WTC11 (cell line): ENCODE measurements around the gene STXBP2. TPM values are rescaled to one million over a fixed set of nuclear protein-coding genes. Genes with fewer than 3 reads are reported as not detected.

Source experiments
- ATAC-seq: fragments of 200-7000 bp; cut with Tn5 transposase; 2 replicates; pipeline ENCODE4 v1.10.0; 2021; ENCODE audit warnings: mild to moderate bottlenecking, moderate library complexity
- CTCF ChIA-PET: fragments of 300-600 bp; sonication (Branson Sonifier 250); formaldehyde crosslinking; loops from one replicate; lab custom pipeline; 2021; ENCODE audit warnings: antibody characterized with exemption; lab: Charles Lee
- POLR2A ChIA-PET: fragments of 350-600 bp; sonication (Branson Sonifier 250); formaldehyde crosslinking; loops from one replicate; lab custom pipeline; 2021; ENCODE audit warnings: antibody characterized with exemption; lab: Charles Lee
- DNase-seq: peaks from one replicate; pipeline ENCODE4 v3.0.0; 2021; ENCODE audit warnings: low spot score
- H3K27ac Mint-ChIP-seq: 2 replicates; pipeline ENCODE4 v1.8.0; 2021; ENCODE audit warnings: mixed read lengths
- H3K27me3 Mint-ChIP-seq: 2 replicates; pipeline ENCODE4 v1.8.0; 2021; ENCODE audit warnings: low read depth, mild to moderate bottlenecking, moderate library complexity, mixed read lengths
- H3K36me3 Mint-ChIP-seq: 2 replicates; pipeline ENCODE4 v1.8.0; 2021; ENCODE audit warnings: mixed read lengths
- H3K4me1 Mint-ChIP-seq: 2 replicates; pipeline ENCODE4 v1.8.0; 2022; ENCODE audit warnings: mixed read lengths
- H3K4me3 Mint-ChIP-seq: 2 replicates; pipeline ENCODE4 v1.8.0; 2021; ENCODE audit warnings: mild to moderate bottlenecking, moderate library complexity, mixed read lengths
- H3K9me3 Mint-ChIP-seq: 2 replicates; pipeline ENCODE4 v1.8.0; 2021; ENCODE audit warnings: mixed read lengths
- ETV6 ChIP-seq: sonication (generic); formaldehyde crosslinking; IDR thresholded peaks from 2 replicates; pipeline ENCODE4 v1.8.1; 2022; ENCODE audit warnings: mild to moderate bottlenecking, missing genetic modification reagents
- FOXP1 ChIP-seq: sonication (generic); formaldehyde crosslinking; IDR thresholded peaks from 2 replicates; pipeline ENCODE4 v1.8.0; 2022; ENCODE audit warnings: missing genetic modification reagents, mild to moderate bottlenecking, moderate library complexity, borderline replicate concordance
- IRF2 ChIP-seq: sonication (generic); formaldehyde crosslinking; IDR thresholded peaks from 2 replicates; pipeline ENCODE4 v1.8.0; 2022; ENCODE audit warnings: low read depth, missing genetic modification reagents, borderline replicate concordance
- MXD4 ChIP-seq: fragments of 250-450 bp; sonication (Bioruptor Pico); IDR thresholded peaks from 2 replicates; pipeline ENCODE4 v1.8.0; 2021; ENCODE audit warnings: mild to moderate bottlenecking, moderate library complexity, borderline replicate concordance
- NFATC4 ChIP-seq: fragments of 250-450 bp; sonication (Bioruptor Pico); IDR thresholded peaks from 2 replicates; pipeline ENCODE4 v1.9.0; 2021; ENCODE audit warnings: mild to moderate bottlenecking
- TEAD1 ChIP-seq: sonication (generic); formaldehyde crosslinking; IDR thresholded peaks from 2 replicates; pipeline ENCODE4 v1.8.0; 2022; ENCODE audit warnings: mild to moderate bottlenecking, missing genetic modification reagents
- total RNA-seq: library from RNA; stranded (reverse); gene quantifications from 3 replicates; pipeline ENCODE4 v1.2.3, GENCODE V29; 2021
- TF ChIP-seq, protein P1 (sequence below): sonication (generic); formaldehyde crosslinking; IDR thresholded peaks from 2 replicates; pipeline ENCODE4 v1.8.0; 2022; ENCODE audit warnings: mild to moderate bottlenecking, missing genetic modification reagents
- TF ChIP-seq, protein P2 (sequence below): sonication (generic); formaldehyde crosslinking; IDR thresholded peaks from 2 replicates; pipeline ENCODE4 v1.8.1; 2022; ENCODE audit warnings: mild to moderate bottlenecking, moderate library complexity, missing genetic modification reagents
- TF ChIP-seq, protein P3 (sequence below): sonication (generic); formaldehyde crosslinking; IDR thresholded peaks from 2 replicates; pipeline ENCODE4 v1.8.1; 2022; ENCODE audit warnings: missing genetic modification reagents, borderline replicate concordance
- TF ChIP-seq, protein P4 (sequence below): sonication (generic); formaldehyde crosslinking; conservative IDR thresholded peaks from 2 replicates; pipeline ENCODE4 v1.8.1; 2023; ENCODE audit warnings: mild to moderate bottlenecking, low read depth, missing genetic modification reagents, moderate library complexity
- TF ChIP-seq, protein P5 (sequence below): sonication (generic); formaldehyde crosslinking; IDR thresholded peaks from 2 replicates; pipeline ENCODE4 v1.8.0; 2023; ENCODE audit warnings: missing genetic modification reagents, mild to moderate bottlenecking, borderline replicate concordance
- TF ChIP-seq, protein P6 (sequence below): sonication (generic); formaldehyde crosslinking; IDR thresholded peaks from 2 replicates; pipeline ENCODE4 v1.8.0; 2022; ENCODE audit warnings: mild to moderate bottlenecking, missing genetic modification reagents

Gene STXBP2
- total RNA-seq, 1 experiment from 2014 or later, result 68.9 TPM

DNA sequence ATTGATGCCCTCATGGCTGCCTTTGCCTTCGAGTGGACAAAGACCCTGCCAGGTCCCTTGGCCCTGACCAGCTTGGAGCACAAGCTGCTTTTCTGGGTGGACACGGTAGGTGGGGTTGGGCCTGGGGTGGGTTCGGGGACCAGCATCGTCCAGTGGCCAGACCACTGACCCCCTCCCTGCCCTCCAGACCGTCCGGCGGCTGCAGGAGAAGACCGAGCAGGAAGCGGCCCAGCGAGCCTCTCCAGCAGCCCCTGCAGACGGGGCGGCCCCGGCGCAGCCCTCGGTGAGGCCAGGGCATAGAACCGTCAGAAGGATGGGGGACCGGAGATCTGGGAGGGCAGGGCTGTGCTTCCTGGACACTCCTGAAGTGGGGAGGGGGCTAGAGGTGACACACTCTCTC, 30.6 kb upstream of the STXBP2 start:
- TF ChIP-seq, protein P1, sequence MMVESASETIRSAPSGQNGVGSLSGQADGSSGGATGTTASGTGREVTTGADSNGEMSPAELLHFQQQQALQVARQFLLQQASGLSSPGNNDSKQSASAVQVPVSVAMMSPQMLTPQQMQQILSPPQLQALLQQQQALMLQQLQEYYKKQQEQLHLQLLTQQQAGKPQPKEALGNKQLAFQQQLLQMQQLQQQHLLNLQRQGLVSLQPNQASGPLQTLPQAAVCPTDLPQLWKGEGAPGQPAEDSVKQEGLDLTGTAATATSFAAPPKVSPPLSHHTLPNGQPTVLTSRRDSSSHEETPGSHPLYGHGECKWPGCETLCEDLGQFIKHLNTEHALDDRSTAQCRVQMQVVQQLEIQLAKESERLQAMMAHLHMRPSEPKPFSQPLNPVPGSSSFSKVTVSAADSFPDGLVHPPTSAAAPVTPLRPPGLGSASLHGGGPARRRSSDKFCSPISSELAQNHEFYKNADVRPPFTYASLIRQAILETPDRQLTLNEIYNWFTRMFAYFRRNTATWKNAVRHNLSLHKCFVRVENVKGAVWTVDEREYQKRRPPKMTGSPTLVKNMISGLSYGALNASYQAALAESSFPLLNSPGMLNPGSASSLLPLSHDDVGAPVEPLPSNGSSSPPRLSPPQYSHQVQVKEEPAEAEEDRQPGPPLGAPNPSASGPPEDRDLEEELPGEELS (CRISPR knock-in tag), result no peak
- TF ChIP-seq, protein P2, sequence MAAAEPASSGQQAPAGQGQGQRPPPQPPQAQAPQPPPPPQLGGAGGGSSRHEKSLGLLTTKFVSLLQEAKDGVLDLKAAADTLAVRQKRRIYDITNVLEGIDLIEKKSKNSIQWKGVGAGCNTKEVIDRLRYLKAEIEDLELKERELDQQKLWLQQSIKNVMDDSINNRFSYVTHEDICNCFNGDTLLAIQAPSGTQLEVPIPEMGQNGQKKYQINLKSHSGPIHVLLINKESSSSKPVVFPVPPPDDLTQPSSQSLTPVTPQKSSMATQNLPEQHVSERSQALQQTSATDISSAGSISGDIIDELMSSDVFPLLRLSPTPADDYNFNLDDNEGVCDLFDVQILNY (CRISPR knock-in tag), result no peak
- TF ChIP-seq TEAD1 (CRISPR knock-in tag) (no peak), NFATC4 (CRISPR knock-in tag) (no peak)
- Mint-ChIP-seq H3K4me3 (no peak overlapping the region), H3K9me3 (no peaks in the 10 kb centered on the region), H3K27me3 (no peaks in the 10 kb centered on the region), H3K27ac (no peak overlapping the region), H3K36me3 (peaks cover 10% of the 10 kb centered on the region), H3K4me1 (peaks cover 10% of the 10 kb centered on the region)
- no peak for ATAC-seq
- CTCF ChIA-PET, result interaction anchor here (1.4 to 5.3 kb wide), 5 partner anchors 10 to 75 kb away, joined by 4 to 87 read pairs (median 9); partner anchors contain the start of genes CAMSAP3, PET100, TRAPPC5 and XAB2
- no peak for DNase-seq
- POLR2A ChIA-PET, result no interaction called here

DNA sequence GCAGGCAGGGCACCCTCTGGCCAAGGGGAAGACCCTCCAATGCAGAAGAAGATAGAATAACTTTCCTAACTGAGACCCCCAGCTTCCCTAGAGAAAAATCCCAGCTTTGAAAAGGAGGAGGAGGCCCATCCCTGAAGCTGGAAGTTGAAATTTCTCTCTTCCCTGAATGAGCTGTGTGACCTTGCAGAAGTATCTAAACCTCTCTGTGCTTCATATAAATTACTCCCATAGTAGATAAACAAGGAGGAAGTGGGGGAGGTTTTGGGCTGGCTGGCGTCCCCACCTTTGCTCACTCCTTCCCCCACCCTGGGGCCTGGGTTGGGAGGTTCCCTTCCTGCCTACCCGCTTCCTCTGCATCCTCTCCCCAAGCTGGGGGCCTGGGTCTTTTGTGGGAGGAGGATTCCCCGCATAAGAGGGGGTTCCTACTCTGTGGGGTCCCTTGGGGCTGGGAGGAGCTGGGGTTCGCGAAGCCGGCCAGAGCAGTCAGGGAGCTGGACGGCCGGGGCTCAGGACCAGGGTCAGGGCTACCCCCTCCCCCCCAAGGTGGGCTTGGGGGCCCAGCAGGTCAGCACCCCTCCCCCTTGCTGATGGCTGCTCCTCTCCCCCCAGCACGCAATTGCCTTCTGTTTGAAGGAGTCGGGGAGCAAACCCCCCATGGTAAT, 29.6 kb upstream of the STXBP2 start:
- TF ChIP-seq, protein P3, sequence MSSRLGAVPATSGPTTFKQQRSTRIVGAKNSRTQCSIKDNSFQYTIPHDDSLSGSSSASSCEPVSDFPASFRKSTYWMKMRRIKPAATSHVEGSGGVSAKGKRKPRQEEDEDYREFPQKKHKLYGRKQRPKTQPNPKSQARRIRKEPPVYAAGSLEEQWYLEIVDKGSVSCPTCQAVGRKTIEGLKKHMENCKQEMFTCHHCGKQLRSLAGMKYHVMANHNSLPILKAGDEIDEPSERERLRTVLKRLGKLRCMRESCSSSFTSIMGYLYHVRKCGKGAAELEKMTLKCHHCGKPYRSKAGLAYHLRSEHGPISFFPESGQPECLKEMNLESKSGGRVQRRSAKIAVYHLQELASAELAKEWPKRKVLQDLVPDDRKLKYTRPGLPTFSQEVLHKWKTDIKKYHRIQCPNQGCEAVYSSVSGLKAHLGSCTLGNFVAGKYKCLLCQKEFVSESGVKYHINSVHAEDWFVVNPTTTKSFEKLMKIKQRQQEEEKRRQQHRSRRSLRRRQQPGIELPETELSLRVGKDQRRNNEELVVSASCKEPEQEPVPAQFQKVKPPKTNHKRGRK (CRISPR knock-in tag), result no peak
- TF ChIP-seq, protein P4, sequence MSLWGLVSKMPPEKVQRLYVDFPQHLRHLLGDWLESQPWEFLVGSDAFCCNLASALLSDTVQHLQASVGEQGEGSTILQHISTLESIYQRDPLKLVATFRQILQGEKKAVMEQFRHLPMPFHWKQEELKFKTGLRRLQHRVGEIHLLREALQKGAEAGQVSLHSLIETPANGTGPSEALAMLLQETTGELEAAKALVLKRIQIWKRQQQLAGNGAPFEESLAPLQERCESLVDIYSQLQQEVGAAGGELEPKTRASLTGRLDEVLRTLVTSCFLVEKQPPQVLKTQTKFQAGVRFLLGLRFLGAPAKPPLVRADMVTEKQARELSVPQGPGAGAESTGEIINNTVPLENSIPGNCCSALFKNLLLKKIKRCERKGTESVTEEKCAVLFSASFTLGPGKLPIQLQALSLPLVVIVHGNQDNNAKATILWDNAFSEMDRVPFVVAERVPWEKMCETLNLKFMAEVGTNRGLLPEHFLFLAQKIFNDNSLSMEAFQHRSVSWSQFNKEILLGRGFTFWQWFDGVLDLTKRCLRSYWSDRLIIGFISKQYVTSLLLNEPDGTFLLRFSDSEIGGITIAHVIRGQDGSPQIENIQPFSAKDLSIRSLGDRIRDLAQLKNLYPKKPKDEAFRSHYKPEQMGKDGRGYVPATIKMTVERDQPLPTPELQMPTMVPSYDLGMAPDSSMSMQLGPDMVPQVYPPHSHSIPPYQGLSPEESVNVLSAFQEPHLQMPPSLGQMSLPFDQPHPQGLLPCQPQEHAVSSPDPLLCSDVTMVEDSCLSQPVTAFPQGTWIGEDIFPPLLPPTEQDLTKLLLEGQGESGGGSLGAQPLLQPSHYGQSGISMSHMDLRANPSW (CRISPR knock-in tag), result no peak
- TF ChIP-seq, protein P5, sequence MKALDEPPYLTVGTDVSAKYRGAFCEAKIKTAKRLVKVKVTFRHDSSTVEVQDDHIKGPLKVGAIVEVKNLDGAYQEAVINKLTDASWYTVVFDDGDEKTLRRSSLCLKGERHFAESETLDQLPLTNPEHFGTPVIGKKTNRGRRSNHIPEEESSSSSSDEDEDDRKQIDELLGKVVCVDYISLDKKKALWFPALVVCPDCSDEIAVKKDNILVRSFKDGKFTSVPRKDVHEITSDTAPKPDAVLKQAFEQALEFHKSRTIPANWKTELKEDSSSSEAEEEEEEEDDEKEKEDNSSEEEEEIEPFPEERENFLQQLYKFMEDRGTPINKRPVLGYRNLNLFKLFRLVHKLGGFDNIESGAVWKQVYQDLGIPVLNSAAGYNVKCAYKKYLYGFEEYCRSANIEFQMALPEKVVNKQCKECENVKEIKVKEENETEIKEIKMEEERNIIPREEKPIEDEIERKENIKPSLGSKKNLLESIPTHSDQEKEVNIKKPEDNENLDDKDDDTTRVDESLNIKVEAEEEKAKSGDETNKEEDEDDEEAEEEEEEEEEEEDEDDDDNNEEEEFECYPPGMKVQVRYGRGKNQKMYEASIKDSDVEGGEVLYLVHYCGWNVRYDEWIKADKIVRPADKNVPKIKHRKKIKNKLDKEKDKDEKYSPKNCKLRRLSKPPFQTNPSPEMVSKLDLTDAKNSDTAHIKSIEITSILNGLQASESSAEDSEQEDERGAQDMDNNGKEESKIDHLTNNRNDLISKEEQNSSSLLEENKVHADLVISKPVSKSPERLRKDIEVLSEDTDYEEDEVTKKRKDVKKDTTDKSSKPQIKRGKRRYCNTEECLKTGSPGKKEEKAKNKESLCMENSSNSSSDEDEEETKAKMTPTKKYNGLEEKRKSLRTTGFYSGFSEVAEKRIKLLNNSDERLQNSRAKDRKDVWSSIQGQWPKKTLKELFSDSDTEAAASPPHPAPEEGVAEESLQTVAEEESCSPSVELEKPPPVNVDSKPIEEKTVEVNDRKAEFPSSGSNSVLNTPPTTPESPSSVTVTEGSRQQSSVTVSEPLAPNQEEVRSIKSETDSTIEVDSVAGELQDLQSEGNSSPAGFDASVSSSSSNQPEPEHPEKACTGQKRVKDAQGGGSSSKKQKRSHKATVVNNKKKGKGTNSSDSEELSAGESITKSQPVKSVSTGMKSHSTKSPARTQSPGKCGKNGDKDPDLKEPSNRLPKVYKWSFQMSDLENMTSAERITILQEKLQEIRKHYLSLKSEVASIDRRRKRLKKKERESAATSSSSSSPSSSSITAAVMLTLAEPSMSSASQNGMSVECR (CRISPR knock-in tag), result no peak
- TF ChIP-seq, protein P6, sequence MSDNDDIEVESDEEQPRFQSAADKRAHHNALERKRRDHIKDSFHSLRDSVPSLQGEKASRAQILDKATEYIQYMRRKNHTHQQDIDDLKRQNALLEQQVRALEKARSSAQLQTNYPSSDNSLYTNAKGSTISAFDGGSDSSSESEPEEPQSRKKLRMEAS (CRISPR knock-in tag), result no peak
- TF ChIP-seq FOXP1, result no peak
- no peak for TF ChIP-seq TEAD1 (CRISPR knock-in tag)
- no peak for TF ChIP-seq MXD4
- TF ChIP-seq IRF2 (CRISPR knock-in tag), result no peak
- no peak for TF ChIP-seq ETV6
- Mint-ChIP-seq H3K27ac (no peak overlapping the region), H3K36me3 (peaks cover 10% of the 10 kb centered on the region), H3K4me3 (no peak overlapping the region), H3K9me3 (no peaks in the 10 kb centered on the region), H3K4me1 (peaks cover 6% of the 10 kb centered on the region), H3K27me3 (no peaks in the 10 kb centered on the region)
- POLR2A ChIA-PET, result no interaction called here
- ATAC-seq, result no peak
- CTCF ChIA-PET, result interaction anchor here (3.2 kb wide), 1 partner anchor 39 kb away, joined by 11 read pairs; no protein-coding TSS in a partner anchor
- DNase-seq, result no peak
